NCI-H2107 treated with DMSO at 0.1 percent for 48 hours (cell line): ENCODE data around the gene ALOXE3.

Experiments
- DNase-seq: peaks from one replicate; lab custom pipeline; 2025; ENCODE audit not compliant: unreplicated experiment; lab: John Stamatoyannopoulos, UW

Gene ALOXE3

DNA sequence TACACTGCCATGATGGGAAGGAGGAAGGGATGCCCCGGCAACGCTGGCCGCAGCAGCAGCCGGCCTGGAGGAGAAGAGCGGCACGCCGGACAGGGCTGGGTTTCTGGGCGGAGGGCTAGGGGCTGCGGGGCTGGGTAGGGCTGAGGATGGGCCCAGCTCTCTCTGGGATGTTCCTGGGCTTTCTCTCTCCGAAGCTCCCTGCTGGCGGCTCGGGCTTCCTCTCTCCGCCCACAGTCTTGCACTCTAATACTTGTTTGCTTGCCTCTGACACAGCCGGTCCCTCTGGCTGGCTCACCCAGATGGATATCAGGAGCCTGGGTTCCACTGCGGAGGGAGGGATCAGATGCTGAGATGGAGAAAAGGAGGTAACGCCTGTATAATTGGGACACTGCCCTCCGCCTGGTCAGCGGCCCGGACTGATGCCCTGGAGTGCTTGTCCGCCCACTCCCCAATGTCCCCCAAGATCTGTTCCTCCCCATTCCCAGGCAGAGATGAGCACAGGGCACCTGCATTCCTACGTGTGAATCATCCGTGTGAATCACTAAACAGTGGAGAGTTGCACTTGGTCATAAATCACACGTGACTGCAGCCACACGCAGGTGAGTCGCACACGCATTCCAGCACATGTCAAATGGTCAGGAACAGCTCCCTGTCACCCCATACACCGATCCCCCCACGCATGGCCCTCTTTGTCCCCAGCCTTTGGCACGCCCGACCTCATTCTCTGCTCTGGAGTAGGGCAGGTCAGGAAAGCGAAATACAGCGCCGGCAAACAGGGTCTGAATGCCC lies at the start of gene ALOXE3:
ALOXE3 (minus strand) TSS at position 535 of the 789 bp plus-strand sequence; CDS start at position 11, 524 bp downstream.
- DNase-seq: no peak

DNA sequence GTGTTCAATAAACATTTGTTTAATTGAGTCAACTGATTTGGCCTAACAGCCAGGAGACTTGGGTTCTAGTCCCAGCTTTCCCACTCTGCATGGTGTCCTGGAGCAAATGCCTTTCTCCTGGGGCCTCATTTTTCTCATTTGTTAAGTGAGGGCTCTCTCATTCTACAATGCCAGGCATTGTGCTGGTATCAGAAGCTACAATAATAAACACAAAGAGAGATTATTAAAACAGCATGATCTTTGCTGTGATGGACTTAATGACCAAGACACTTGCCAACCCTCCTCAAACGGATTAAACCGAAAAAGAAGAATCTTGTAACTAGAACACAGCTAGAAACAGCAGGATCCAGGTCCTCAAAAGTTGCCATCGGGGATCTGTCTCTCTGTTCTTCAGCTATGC lies 49.2 kb upstream of the ALOXE3 start:
- no peak for DNase-seq

DNA sequence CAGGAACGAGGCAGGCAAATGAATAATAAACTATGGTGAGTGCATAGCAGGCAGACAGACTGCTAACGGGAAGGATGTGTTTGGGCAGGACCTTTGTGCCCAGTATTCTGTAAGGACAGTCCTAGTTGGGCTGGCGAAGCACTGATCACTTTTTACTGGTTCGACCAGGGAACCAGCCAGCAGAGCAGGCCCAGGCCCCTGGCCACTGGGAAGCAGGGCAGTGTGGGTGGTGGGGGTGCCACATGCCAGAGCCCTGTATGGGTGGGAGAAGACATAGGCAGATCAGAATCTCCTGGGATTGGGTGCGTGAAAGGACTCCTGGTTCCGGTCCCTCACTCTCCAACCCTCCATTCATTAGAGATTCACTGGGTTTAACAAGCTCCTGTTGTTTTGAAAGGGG lies 48.4 kb upstream of the ALOXE3 start:
- DNase-seq: no peak

DNA sequence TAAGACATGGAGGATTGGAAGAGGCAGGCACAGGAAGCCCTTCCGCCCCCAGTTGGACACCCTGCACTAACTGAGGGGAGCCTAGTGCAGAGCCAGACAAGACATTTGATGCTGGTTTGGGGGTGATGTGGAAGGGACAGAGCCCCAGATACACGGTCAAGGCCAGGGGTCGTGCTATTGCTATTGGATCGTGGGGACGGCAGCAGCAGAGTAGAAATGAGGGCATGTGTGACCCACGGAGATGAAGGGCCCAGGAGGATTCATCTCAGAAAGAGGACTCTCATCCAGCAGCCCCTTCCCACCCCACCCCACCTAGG lies 46.5 kb upstream of the ALOXE3 start:
- DNase-seq: no peak

DNA sequence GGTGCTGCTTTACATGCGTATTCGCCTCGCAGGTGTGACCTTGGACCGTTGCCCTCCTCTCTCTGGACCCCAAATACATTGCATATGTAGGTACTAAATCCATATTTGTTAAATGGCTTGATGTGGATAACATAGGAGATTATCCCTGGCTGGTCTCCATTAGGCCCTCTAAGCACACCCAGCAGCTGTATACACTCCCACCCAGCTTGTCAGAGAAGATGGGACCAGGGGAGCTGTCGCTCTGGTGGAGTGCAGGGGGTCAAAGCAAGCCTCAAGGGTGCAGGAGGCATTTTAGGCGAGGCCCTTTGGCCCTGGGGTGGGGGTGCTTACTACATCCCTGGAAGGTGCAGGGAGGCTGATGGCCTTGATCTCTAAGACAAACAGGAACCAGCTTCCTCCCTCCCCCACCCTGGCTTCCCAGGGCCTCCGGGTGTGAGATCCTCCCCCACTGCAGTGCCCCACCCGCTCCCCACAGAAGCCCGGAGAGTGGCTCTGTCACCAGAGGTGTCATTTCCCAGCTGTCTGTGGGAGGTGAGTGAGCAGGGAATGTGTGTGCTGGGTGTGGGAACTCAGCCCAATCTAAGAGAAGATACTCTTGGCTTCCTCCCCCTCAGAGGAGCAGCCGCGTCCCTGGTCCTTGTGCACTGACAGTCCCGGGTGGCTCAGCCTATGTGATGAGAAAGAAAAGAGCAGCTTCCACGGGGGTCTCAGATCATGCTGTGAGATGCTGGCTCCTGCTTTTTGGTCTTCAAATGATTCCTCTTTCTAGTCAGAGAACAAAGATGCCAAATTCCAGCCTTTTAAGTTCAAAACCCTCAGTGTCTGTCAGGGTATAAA lies 45.9 kb upstream of the ALOXE3 start:
- no peak for DNase-seq

DNA sequence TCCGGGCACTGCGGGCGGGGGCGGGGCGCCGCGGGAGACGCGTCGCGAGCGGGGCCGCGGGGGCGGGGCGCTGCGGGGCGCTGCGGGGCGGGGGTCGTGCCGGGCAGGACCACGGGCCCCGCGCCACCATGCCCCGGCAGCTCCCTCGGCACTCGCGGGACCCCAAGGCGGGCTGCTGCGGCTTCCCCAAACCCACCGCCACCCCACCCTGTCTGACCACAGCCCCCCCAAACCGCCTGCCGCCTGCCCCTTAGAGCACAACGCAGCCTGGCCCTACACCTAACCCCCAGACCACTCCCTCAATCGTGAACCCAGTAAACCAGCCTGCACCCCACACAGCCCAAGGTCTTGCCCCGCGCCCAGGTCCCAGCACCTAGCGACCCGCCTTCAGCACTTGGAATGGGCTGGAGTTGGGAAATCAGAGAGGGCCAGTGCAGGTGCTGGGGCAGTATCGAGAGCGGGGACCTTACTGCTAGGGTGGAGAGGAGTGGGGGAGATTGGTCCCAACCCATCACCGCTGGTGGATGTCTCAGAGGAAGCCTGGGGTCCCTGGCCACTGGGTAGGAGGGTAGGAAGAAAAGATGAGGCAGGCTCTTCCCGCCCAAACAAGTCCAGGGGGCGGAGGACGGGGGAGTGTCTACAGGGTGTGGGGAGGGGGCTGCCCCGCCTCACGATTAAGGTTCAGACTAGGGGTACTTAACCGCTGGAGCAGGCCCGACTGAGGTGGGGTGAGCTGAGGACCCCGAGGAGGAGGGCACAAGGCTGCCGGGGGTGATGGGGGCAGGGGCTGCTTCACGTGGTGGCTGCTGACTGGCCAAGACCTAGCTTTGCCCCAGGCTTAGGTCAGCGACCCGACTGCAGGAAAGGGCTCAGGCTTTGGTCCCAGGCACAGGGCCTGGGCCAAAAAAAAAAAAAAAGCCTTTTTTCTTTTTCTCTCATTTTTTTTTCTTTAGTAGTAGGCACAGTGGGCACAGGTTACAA lies 45.0 kb upstream of the ALOXE3 start:
- no peak for DNase-seq

DNA sequence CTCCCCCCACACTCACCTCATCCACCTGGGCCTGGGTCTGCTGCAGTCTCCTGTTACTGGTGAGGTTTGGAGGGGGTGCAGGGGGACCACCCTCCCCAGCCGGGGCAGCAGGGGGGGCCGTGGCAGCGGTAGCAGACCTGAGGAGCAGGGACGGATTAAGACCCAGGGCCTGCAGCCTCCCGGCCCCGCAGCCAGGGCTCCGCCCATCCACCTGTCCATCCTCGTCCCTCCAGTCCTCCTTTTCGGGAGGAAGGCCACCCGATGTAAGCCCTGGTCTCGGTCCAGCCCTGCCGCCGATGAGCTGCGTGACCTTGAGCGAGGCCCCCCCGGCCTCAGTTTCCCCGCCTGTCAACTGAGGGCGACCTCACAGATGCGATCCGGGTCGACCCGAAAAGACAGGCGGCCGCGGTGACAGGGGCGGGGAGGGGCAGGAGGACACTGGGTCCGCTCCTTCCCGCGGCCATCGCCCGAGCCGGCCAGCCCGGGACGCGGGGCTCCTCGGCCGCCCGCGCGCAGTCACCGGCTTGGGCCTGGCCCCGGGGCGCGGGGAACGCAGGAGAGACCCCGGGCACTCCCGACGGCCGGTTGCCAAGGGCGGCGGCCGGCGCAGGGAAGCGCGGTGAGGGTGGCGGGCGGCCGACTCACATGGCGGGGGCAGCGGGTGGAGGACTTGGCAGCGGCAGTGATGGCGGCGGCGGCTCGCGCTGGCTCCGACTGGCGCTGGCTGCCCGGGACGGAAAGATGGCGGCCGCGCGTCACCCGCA lies 44.1 kb upstream of the ALOXE3 start, which contains the start of gene VAMP2:
VAMP2 (minus strand) TSS at position 716 of the 764 bp plus-strand sequence; CDS start at position 647, 69 bp downstream.
- DNase-seq: no peak

DNA sequence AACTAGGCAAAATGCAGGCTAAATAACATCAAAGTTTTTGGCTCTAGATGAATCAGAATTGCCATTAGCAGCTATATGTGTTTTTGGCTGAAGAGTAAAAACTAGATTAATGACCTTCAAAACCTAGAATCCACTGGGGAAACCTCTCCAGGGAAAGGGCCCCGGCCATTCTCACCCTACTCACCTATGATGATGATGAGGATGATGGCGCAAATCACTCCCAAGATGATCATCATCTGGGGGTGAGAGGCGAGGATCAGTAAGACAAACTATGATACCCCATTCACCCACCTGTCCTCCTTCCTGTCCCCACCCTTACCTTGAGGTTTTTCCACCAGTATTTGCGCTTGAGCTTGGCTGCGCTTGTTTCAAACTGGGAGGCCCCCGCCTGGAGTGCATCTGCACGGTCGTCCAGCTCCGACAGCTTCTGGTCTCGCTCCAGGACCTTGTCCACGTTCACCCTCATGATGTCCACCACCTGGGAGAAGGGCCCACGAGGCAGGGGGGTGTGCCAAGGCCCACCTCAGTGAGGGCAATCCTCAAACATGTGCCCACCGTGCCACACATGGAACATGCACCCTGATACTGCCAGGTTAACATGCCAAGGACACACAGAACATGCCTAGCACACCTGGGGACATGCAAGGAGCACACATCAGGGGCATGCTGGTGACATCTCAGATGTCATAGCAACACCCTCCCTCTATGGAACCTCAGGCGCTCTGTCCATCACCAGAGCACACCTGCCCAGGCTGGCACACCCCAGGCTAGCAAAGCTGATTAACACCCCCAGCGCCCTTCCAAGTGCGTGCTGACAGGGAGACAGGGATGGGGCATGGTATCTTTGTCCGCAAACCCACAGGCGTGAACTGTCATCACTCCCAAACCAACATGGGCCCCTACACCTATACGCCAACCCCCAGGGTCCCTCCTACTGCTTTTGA lies 43.2 kb upstream of the ALOXE3 start:
- no peak for DNase-seq

DNA sequence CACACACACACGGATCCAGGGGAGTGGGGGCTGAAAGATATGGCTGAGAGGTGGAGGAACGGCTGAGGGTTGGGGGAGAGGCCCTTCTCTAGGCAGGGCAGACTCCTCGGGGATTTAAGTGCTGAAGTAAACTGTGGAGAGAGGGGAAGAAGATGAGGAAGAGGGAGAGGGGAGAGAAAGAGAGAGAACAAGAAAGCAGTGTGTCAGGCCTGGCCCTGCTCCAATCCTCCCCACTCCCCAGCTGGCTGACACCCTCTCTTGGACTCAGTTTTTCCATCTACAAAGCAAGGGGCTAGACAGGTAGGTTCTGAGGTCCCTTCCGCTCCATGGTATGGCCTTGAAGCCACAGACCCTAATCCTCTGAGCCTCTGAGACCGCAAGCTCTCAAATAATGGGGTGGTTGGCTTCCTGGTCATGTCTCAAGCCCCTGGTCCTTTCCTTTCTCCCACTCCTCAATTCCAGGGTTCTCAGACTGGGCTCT lies 42.5 kb upstream of the ALOXE3 start:
- DNase-seq: no peak

DNA sequence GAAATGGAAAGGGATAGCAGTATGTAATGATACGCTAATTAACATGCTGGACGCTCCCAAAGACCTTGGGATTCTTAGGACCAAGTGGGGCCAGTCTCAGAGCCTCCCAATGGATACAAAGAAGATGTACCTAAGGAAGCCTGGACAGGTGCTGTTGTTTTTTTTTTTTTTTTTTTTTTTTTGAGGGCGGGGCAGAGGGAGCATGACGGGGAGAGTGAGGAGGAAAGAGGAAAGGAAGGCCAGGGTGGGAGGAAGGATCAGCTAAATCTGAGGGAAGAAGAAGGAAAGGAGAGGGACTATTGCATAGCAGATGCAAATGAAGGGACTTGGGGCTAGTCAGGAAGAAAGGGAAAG lies 41.9 kb upstream of the ALOXE3 start:
- DNase-seq: no peak

DNA sequence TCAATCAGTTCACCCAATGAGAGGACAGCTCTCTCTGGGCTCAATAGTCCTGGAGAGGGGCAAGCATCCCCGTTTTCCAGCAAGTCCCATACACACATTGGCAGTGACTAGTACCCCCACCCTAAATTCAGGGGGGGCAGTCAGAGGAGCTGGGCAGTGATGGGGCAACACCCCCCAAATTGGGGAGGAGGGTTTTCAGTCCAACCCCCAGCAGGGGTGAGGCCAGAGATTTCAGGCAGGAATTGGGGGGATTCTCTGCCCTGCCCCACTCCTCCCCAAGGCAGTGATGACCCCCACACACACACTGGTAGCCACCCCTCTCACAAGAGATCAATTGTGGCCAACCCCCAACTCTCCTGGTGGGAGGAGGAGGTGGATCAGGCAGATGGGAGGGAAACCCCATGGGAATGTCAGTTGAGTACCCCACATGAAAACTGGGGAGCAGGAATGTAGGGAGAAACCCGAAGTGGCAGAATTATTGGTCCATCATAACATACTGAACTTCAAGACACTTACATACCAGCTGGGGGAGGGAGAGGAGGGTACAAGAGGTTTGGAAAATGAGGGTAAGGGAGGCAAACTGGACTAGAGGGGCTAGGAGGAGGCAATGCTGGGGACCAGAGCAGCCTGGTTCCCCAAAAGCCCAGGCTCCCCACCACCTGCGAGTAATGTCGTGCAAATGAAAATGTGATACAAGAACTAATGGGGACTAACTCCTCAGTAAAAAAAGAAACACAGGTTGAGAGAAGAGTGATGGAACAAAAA lies 41.3 kb upstream of the ALOXE3 start:
- DNase-seq: no peak

DNA sequence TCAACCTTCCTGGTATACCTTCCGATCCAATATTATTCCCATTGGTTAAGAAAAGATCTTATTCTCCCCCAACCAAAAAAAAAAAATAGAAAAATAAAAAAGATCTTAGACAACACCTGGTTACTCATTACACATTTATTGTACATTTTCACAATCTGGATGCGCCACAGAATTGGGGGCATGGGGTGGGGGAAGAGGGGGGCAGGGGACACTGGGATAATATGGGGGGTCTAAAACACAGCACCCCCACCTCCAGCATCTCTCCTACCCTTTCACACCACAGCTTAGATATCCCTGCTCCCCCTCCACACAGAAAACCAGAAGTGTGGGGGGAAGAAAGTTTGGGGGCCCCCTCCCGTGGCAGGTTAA lies 40.7 kb upstream of the ALOXE3 start:
- no peak for DNase-seq

DNA sequence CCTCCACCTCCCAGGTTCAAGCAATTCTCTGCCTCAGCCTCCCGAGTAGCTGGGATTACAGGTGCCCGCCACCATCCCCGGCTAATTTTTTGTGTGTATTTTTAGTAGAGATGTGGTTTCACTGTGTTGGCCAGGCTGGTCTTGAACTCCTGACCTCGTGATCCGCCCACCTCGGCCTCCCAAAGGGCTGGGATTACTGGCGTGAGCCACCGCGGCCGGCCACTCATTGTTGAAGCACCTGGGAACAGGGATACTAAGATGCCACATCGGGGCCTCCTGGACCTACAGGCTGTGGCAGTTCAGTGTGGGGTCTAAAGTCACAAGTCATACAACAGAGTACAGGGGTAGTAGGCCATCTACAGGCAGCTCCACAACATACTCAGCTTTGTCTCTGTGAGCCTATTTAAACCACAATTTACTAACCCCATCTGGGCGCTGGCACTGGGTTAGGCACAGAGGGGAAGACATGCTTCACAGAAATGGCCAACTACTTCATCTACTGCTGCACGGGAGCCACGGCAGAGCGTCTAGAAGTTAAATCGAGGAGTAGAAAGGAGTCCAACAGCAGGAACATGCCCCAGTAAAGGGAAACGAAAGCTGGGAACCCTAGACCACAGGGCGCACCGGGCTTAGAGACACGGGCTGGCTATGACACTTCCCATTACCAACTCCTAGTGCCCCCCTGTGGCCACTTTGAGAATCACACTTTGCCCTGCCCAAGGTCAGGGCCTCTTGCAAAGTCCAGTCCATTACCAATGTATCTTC lies 40.1 kb upstream of the ALOXE3 start:
- DNase-seq: no peak

DNA sequence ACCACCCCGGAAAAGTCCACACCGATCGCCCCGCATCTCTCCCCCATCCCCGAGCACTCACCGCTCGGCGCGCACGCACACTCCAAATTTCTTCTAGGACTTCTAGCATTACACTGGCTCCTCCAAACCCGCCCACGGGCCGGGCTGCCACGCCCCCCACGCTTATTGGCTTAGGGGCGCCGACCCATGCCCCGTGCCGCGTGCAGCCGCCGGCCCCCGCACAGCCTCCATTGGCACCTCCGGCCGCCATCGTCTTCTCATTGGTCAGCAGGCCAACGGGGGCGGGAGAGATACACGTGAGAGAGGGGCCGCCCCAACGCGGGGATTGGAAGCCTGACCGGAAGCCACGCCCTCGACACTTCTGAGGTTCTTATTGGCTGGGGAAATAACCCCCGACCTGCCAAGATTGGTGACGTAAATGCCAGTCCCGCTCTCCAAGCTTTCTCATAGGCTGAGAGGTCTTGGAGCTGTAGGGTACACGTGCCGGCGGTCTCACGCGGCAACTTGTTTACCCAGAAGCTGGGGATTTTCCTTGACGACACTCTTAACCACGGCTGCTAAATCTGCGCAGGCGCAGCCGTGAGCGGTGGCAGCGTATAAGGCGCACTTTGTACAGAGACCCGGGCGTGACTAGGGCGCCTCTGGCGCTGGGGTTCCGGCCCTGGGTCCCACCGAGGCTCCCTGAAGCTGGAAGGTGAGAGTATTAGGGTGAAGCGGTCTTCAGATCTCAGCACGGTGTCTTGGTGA lies 38.1 kb upstream of the ALOXE3 start:
- DNase-seq: peak; percentile 96

DNA sequence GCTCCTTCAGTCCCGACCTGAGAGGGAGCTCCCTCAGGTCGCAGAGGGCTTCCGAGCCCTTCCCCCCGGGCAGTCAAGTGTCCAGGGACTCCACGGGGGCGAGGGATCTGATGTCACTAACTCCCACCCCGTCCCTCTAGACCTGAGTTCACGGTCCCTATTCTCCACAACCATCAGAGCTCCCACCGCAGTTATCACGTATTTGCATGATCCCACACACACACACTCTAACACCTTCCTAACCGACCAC lies 37.6 kb upstream of the ALOXE3 start:
- DNase-seq: no peak

DNA sequence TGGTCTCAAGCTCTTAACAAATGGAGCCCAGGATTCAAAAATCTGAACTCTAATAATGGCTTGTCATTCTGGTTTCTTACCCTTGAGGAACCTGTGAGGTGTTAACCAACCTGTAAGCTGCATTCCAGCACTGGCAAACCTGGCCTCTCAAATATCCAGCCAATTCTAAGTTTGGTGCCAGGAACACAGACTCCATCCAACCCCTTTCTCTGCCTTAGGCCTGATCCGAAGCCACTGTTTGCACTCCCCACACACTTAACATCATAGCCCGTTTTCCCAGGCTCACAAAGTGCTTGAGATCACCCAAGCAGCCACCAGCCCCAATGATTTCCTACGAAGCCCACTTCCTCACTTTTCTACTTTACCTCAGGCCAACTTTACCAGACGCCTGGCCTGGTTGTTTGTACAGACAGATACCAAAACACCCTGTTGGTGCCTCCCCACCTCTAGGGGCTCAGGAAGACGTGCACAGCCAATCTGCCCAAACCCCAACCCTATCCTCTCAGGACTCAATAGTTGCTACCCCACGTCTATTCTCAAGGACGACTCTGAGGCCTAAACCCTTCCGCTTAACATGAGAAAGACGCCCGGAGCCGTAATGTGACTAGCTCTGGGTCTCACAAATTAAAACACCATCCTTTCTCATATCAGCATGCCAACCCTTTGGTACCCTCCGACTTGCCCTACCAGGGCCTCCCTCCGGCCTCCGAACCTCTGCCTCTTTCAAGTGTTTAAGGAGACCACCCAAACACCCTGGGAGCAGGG lies 37.1 kb upstream of the ALOXE3 start:
- DNase-seq: no peak
